GM18873 (cell line): Measurements from ENCODE around the gene ART4.

Experiments used
- ATAC-seq: cut with Tn5 transposase; IDR thresholded peaks from one replicate; pipeline ENCODE4 v1.9.1; 2021; ENCODE audit warnings: mild to moderate bottlenecking, moderate library complexity, moderate number of reproducible peaks; ENCODE audit not compliant: unreplicated experiment, low FRiP score

Gene ART4

GRCh38 chr12:14843425-14843887 lies at the start of gene ART4:
Gene ART4, minus strand, starts transcription at chr12:14843526. Its CDS starts 413 bp downstream, at chr12:14843113.
- no peak for ATAC-seq

GRCh38 chr12:14892726-14893505 lies 49.6 kb upstream of the ART4 start:
- no peak for ATAC-seq

GRCh38 chr12:14890701-14891100 lies 47.4 kb upstream of the ART4 start:
- no peak for ATAC-seq

GRCh38 chr12:14886271-14886670 lies 42.9 kb upstream of the ART4 start:
- no peak for ATAC-seq

GRCh38 chr12:14885718-14886221 lies 42.4 kb upstream of the ART4 start, which contains the start of gene MGP:
Gene MGP, minus strand, starts transcription at chr12:14885854. Its CDS starts 63 bp downstream, at chr12:14885791.
- ATAC-seq = no peak

- ATAC-seq = peak; percentile 91
These were observed 41.1 kb upstream of the ART4 start for GRCh38 chr12:14884458-14884878.

GRCh38 chr12:14883686-14884085 lies 40.4 kb upstream of the ART4 start:
- ATAC-seq = no peak

- no peak for ATAC-seq
These were observed 37.6 kb upstream of the ART4 start for GRCh38 chr12:14880890-14881453.

- no peak for ATAC-seq
These were observed 36.1 kb upstream of the ART4 start for GRCh38 chr12:14879222-14879933.

- no peak for ATAC-seq
These were observed 35.2 kb upstream of the ART4 start for GRCh38 chr12:14878488-14878887.

- no peak for ATAC-seq
These were observed 33.5 kb upstream of the ART4 start for GRCh38 chr12:14876833-14877232.

- ATAC-seq = no peak
These were observed 31.6 kb upstream of the ART4 start for GRCh38 chr12:14874882-14875281.

- no peak for ATAC-seq
These were observed 30.3 kb upstream of the ART4 start for GRCh38 chr12:14873440-14874185.

- no peak for ATAC-seq
These were observed 28.6 kb upstream of the ART4 start for GRCh38 chr12:14871886-14872285.

GRCh38 chr12:14871247-14871646 lies 27.9 kb upstream of the ART4 start:
- no peak for ATAC-seq

GRCh38 chr12:14868916-14869506 lies 25.7 kb upstream of the ART4 start:
- no peak for ATAC-seq

- no peak for ATAC-seq
These were observed 17.2 kb upstream of the ART4 start for GRCh38 chr12:14860490-14860889.

- no peak for ATAC-seq
These were observed 15.2 kb upstream of the ART4 start for GRCh38 chr12:14858513-14858912.

- no peak for ATAC-seq
These were observed 11.4 kb upstream of the ART4 start for GRCh38 chr12:14854586-14855183.

- ATAC-seq = no peak
These were observed 10.6 kb upstream of the ART4 start for GRCh38 chr12:14853961-14854360.
